GM12872 (cell line): ENCODE results near the gene TMEM252.

Experiments used
- TF ChIP-seq, protein P1 (sequence below): IDR thresholded peaks from 3 replicates; pipeline ENCODE4 v1.5.1; 2011; ENCODE audit warnings: low read depth, mild to moderate bottlenecking, low read length, moderate library complexity; ENCODE audit not compliant: insufficient read depth

TMEM252 gene

DNA sequence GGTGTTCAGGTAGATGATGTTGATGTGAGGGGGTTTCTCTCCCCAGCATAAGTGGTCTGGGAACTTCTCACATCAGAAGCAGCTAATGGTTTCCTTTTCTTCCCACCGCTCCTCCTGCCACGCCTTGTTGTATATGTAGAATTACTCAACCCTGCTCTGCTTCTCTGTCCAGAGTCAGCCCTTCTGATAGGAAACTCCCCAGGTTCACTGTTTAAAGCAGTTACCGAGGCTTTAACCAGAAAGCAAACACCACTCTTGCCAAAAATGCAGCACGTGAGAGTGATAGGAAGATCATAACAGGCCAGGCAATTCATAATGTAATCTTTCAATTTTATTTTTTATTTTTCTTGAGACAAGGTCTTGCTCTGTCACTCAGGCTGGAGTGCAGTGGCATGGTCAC lies 10.5 kb upstream of the TMEM252 start:
- TF ChIP-seq, protein P1, sequence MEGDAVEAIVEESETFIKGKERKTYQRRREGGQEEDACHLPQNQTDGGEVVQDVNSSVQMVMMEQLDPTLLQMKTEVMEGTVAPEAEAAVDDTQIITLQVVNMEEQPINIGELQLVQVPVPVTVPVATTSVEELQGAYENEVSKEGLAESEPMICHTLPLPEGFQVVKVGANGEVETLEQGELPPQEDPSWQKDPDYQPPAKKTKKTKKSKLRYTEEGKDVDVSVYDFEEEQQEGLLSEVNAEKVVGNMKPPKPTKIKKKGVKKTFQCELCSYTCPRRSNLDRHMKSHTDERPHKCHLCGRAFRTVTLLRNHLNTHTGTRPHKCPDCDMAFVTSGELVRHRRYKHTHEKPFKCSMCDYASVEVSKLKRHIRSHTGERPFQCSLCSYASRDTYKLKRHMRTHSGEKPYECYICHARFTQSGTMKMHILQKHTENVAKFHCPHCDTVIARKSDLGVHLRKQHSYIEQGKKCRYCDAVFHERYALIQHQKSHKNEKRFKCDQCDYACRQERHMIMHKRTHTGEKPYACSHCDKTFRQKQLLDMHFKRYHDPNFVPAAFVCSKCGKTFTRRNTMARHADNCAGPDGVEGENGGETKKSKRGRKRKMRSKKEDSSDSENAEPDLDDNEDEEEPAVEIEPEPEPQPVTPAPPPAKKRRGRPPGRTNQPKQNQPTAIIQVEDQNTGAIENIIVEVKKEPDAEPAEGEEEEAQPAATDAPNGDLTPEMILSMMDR: no peak

DNA sequence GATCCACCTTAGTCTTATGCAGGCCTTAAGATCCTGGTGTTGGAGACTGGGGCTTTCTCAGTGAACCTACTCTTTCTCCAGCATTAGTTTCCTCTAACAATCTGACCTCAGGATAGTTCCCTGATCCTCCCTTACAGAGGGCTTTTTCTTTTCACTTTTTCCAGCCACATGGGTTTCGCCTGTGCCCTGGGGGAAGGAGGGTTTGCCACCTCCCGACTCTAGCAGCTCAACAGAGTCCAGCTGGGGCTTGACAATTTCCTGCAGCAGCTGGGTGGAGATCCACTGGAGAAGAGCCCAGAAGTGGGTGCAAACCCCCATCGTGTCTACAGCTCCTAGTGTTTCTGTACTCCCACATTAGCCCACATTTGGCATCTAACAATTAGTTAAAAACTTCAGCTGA lies 7.6 kb upstream of the TMEM252 start:
- TF ChIP-seq, protein P1: no peak

DNA sequence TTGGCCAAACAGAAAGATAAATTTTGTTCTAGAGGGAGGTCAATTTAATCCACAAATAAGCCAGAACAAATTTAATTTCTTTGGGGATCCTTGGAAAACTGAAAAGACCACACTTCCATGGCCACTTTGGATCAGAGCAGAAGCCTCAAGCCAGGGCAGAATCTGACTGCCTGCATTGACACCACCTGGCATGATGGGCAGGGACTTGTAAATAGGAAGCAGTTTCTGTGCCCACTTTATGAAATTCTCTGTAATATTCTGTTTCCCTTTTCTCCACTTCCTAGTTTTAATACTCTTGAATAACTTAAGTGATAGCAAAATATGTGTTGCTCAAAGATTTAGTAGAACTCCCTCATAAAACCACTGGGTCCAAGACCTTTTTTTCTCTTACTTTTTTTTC lies 6.7 kb upstream of the TMEM252 start:
- TF ChIP-seq, protein P1: no peak

DNA sequence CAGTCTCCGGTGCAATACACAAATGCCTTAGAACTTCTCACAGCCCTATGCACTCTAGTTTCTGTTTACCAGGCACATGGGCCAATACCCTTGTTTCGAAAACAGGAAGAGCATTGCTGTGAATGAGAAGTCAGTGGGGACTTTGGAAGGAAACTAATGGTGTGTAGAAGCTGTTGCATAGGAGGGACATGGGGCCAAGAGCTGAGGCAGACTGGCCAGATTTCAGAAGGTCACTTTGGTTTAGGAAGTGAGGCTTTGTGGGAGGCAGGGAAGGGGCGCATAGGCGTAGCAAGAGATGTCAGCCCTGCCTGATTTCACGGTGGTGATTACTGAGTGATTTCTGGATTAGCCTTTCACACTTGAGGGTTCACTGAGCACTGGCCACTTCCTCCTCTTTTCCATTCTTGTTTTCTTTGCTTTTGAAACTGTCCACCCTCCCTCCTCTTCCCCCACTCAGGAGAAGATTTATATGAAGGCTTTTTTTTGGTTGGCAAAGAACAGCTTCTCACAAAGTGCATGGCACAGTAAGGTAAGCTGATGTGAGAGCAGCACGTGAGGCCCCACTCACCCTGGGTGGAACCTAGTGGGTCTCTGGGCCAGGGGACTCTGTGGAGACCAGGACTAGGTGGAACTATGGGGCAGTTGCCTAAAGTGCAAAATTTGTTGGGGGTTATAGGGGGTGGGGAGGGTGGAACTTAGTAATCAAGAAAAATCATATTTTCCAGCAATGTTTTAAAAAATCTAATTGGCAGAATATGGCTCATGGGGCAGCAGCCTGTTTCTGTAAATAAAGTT lies 6.1 kb upstream of the TMEM252 start:
- TF ChIP-seq, protein P1: no peak

DNA sequence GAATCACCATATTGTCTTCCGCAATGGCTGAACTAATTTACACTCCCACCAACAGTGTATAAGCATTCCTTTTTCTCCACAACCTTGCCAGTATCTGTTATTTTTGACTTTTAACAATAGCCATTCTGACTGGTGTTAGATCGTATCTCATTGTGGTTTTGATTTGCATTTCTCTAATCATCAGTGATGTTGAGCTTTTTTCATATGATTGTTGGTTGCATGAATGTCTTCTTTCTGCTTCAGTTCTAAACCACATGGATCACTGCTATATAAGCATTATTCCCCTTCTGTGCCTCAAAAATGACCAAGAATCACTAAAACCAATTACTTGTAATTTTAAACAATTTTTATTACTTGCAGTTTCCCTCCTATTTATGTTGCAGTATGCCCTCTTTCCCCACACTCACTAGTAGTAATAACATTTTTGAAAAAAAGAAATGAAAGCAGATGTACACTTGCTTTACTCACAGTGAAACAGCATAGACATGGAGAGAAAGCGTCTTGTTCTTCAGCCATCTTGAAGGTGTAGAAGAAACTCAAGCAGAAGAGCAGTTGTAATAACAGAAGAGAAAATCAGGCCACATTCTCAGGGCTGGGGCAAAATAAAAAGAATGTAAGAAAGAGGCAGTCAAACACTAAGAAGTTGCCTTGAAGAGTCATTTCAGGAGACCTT lies 4.5 kb upstream of the TMEM252 start:
- TF ChIP-seq, protein P1: no peak

DNA sequence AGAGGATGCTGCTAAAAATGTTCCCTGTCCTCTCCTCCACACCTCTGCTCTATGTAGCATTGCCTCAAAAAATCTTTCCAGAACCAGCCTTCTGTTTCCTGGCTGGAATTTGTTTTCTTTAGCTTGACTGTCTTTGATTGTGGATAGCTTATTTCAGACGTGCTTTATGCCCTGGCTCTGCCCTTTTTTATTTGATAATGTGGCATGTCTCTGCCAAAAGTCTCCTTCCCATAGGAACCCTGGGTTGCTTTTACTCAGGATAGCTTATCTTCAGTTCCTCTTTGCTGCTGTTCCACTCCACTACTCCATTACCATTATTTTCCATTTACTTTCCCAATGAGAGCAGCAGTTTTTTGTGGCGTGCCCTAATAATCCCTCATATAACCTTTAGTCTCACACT lies 885 bp upstream of the TMEM252 start:
- TF ChIP-seq, protein P1: no peak

DNA sequence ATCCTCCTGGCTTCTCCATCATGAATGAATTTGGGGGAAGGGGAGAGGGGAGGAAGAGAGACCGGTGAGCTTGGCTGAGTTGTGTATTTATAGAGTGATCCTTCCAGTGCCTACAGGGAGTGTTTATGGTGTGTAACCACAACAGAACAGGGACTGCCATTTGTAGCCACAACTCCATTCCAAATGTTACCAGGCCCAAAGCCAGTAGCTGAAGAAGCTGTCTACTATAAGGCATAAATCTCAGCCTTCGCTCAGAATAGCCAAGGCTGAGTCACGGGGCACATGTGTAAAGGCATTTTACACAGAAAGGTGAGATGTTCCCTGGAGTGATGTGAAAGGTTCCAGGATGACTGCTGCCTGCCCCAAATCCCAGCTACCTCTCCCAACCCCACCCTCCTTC lies 2.5 kb downstream of the TMEM252 start:
- TF ChIP-seq, protein P1: no peak
